Trophoblast cell (in vitro differentiated cells and primary cell): Measurements from ENCODE around the gene ZBTB49.
"Not testable (repeated sequence)": the region's sequence is repeated elsewhere in the genome, so short reads cannot be mapped to it uniquely, and the experiment has no call there.

ENCODE experiments used
- DNase-seq, 2 donors: peaks; one replicate each; pipeline ENCODE4 v3.0.0-alpha.2; 2016
- H2AFZ ChIP-seq: 2 replicates; pipeline ENCODE4 v1.6.1; 2013; ENCODE audit warnings: low read length, moderate library complexity, mild to moderate bottlenecking; ENCODE audit not compliant: insufficient read depth, poor library complexity
- H2AK5ac ChIP-seq: 2 replicates; pipeline ENCODE4 v1.6.1; 2013; ENCODE audit warnings: mild to moderate bottlenecking, low read length
- H2BK120ac ChIP-seq: 2 replicates; pipeline ENCODE4 v1.6.1; 2013; ENCODE audit warnings: low read length, mild to moderate bottlenecking, moderate library complexity; ENCODE audit not compliant: insufficient read depth, poor library complexity
- H2BK12ac ChIP-seq: 2 replicates; pipeline ENCODE4 v1.6.1; 2013; ENCODE audit warnings: mild to moderate bottlenecking, low read length, moderate library complexity
- H2BK5ac ChIP-seq: 2 replicates; pipeline ENCODE4 v1.6.1; 2013; ENCODE audit warnings: low read length, low read depth, moderate library complexity, mild to moderate bottlenecking; ENCODE audit not compliant: poor library complexity
- H3K14ac ChIP-seq: 2 replicates; pipeline ENCODE4 v1.6.1; 2013; ENCODE audit warnings: mild to moderate bottlenecking, low read length
- H3K18ac ChIP-seq: 2 replicates; pipeline ENCODE4 v1.6.1; 2013; ENCODE audit warnings: mild to moderate bottlenecking, low read length
- H3K23ac ChIP-seq: 2 replicates; pipeline ENCODE4 v1.6.1; 2013; ENCODE audit warnings: low read length
- H3K27ac ChIP-seq: 2 replicates; pipeline ENCODE4 v1.5.1; 2013; ENCODE audit warnings: low read depth, mild to moderate bottlenecking, inconsistent platforms, low read length, moderate library complexity
- H3K27me3 ChIP-seq: 2 replicates; pipeline ENCODE4 v1.6.1; 2013; ENCODE audit warnings: inconsistent platforms, mild to moderate bottlenecking, low read length, moderate library complexity; ENCODE audit not compliant: insufficient read depth
- H3K36me3 ChIP-seq, 2 experiments: 1 replicate in 1 of 2; 2 replicates in 1 of 2; pipeline ENCODE4 v1.6.1; 2013; ENCODE audit warnings: low read length in 2 of 2, mild to moderate bottlenecking in 2 of 2, moderate library complexity in 1 of 2; ENCODE audit not compliant: insufficient read depth in 2 of 2, control insufficient read depth in 1 of 2
- H3K4ac ChIP-seq: 2 replicates; pipeline ENCODE4 v1.6.1; 2013; ENCODE audit warnings: low read depth, mild to moderate bottlenecking, low read length, moderate library complexity
- H3K4me1 ChIP-seq, 2 experiments: 1 replicate in 1 of 2; 2 replicates in 1 of 2; pipeline ENCODE4 v1.6.1; 2013; ENCODE audit warnings: low read length in 2 of 2, mild to moderate bottlenecking in 2 of 2, moderate library complexity in 1 of 2; ENCODE audit not compliant: insufficient read depth in 2 of 2, control insufficient read depth in 1 of 2
- H3K4me2 ChIP-seq: 2 replicates; pipeline ENCODE4 v1.6.1; 2013; ENCODE audit warnings: inconsistent platforms, mild to moderate bottlenecking, low read length, moderate library complexity
- H3K4me3 ChIP-seq: 2 replicates; pipeline ENCODE4 v1.5.1; 2013; ENCODE audit warnings: mild to moderate bottlenecking, low read depth, low read length, inconsistent platforms
- H3K79me1 ChIP-seq: one replicate; pipeline ENCODE4 v1.6.1; 2013; ENCODE audit warnings: low read length
- H3K79me2 ChIP-seq: 2 replicates; pipeline ENCODE4 v1.6.1; 2013; ENCODE audit warnings: low read length, mild to moderate bottlenecking; ENCODE audit not compliant: control insufficient read depth, insufficient read depth, poor library complexity
- H3K9ac ChIP-seq: 2 replicates; pipeline ENCODE4 v1.6.1; 2013; ENCODE audit warnings: mild to moderate bottlenecking, low read length
- H3K9me3 ChIP-seq: 2 replicates; pipeline ENCODE4 v1.6.1; 2013; ENCODE audit warnings: low read depth, mild to moderate bottlenecking, control low read depth, inconsistent platforms, low read length; ENCODE audit not compliant: insufficient read depth
- H4K12ac ChIP-seq: 2 replicates; pipeline ENCODE4 v1.6.1; 2013; ENCODE audit warnings: low read depth, mild to moderate bottlenecking, low read length, moderate library complexity
- H4K8ac ChIP-seq: 2 replicates; pipeline ENCODE4 v1.6.1; 2013; ENCODE audit warnings: low read depth, mild to moderate bottlenecking, low read length, moderate library complexity
- H4K91ac ChIP-seq: one replicate; pipeline ENCODE4 v1.6.1; 2013; ENCODE audit warnings: low read depth, mild to moderate bottlenecking, low read length, moderate library complexity
- whole genome bisulfite sequencing: extraction: QIAGEN DNeasy Blood & Tissue Kit; methylation state at CpG from one replicate; pipeline ENCODE4 v1.1.7; 2013; ENCODE audit warnings: missing lambda C conversion rate; ENCODE audit not compliant: insufficient read length, insufficient coverage; ENCODE audit errors: extremely low coverage; 5-methylcytosine and 5-hydroxymethylcytosine counted together

ZBTB49 gene

DNA sequence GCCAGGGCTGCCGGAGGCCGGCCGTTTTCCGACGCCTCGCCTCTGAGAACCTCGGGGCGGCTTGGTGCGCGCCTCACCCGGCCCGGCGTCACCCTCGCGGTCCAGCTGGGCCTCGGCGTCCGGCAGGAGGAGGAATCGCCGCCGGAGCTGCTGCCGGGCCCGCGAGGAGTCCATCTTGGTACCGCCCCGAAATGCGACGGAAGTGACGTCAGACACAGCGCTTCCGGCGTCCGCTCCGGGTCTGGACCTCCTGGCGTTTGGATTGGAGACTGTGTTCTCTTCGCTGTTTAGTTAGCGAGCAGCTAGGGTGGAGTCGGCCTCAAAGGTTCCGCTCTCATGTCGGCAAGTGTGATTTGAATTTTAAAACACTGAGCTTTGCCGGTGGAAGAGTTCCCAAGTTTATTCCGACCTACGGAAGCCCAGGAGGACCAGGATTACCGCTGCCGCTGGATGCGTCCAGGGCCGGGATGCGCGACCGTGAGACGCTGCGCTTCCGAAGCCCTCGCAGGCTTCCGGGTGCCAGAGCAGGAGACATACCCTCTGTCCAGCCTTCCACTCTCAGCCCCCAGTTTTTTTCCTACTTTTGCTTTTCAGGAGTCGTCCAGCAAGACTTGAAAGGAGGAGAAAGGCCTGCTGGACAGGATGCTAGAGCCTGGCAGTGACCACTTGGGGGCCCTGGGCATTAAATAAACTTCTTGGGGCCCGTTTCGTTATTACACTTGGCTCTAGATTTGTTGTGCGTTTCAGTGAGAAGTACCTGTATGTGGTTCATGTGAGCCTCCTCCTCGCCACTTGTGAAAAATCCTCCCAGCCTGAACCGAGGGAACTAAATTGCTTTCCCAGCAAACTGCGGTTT, 41.8 kb upstream of the ZBTB49 start, which contains the start of gene TMEM128:
Gene TMEM128, minus strand, starts transcription at position 195 of the 856 bp plus-strand sequence. Its CDS starts 21 bp downstream, at position 174.
- H3K23ac ChIP-seq = no peak within 1 kb of the TSS
- peaks cover 11 to 16% of the 10 kb centered on the region in 2 experiments for H3K36me3 ChIP-seq
- no peaks in the 10 kb centered on the region for H3K27me3 ChIP-seq
- peak within 1 kb of the TSS; percentile 96 for H3K9ac ChIP-seq
- peak within 1 kb of the TSS; percentile 67 for H2BK5ac ChIP-seq
- H4K91ac ChIP-seq = peak within 1 kb of the TSS; percentile 93
- H4K12ac ChIP-seq = peak within 1 kb of the TSS; percentile 96
- peaks cover 8% of the 10 kb centered on the region for H3K79me1 ChIP-seq
- peak within 1 kb of the TSS; percentile 96 for H3K14ac ChIP-seq
- H3K18ac ChIP-seq = peak within 1 kb of the TSS; percentile 88
- peak within 1 kb of the TSS; percentile 100 for H2AFZ ChIP-seq
- peak within 1 kb of the TSS; percentile 99 for H4K8ac ChIP-seq
- no peak within 1 kb of the TSS for H2BK12ac ChIP-seq
- no CpG with 5 or more reads among the region's 62 CpGs for WGBS
- H3K4ac ChIP-seq = peak within 1 kb of the TSS; percentile 80
- H3K9me3 ChIP-seq = no peaks in the 10 kb centered on the region
- peak within 1 kb of the TSS; percentile 82 for H2BK120ac ChIP-seq
- H3K79me2 ChIP-seq = peaks cover 4% of the 10 kb centered on the region
- peak within 1 kb of the TSS; percentile 75 for H3K4me2 ChIP-seq
- peak within 1 kb of the TSS; percentile 91 for H3K4me3 ChIP-seq
- H3K27ac ChIP-seq = peak within 1 kb of the TSS; percentile 79
- H2AK5ac ChIP-seq = no peak within 1 kb of the TSS
- DNase-seq = peak; percentile 91 to 97
- peaks cover 3 to 8% of the 10 kb centered on the region in 2 experiments for H3K4me1 ChIP-seq

DNA sequence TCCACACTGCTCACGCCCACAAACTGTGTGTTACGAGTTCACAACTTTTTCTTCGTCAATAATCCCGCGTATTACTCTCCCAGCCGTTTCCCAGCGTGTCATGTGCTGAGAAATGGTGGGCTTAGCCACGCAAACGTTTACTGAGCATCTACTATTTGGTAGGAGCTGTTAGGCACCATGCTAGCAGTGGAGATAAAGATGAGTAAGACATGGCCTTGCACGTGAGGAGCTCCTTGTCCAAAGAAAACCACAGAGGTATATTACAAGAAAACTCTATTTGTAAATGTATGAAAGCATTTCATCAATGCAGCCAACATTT, 41.2 kb upstream of the ZBTB49 start:
- H2AK5ac ChIP-seq = no peak overlapping the region
- no CpG with 5 or more reads among the region's 10 CpGs for WGBS
- peaks cover 8 to 15% of the 10 kb centered on the region in 2 experiments for H3K36me3 ChIP-seq

DNA sequence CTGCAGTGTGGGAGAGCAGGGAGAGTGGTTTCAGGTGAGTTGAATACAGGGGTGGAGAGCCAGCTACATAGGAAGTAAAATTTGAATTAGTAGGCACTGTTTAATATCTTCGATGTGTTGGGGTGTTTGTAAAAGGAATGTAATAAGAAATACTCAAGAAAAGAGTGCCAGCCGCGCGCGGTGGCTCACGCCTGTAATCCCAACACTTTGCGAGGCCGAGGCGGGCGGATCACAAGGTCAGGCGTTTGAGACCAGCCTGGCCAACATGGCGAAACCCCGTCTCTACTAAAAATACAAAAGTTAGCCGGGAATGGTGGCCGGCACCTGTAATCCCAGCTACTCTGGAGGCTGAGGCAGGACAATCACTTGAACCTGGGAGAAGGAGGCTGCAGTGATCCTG, 40.7 kb upstream of the ZBTB49 start:
- peak overlapping the region; percentile 20 for H4K8ac ChIP-seq
- not testable (repeated sequence) for H4K12ac ChIP-seq, H4K91ac ChIP-seq, H3K4me3 ChIP-seq, H3K4me1 ChIP-seq, H3K9me3 ChIP-seq, H3K14ac ChIP-seq, H3K79me2 ChIP-seq, H2BK5ac ChIP-seq, H3K79me1 ChIP-seq, H3K4ac ChIP-seq, H3K4me2 ChIP-seq, H2BK12ac ChIP-seq, H2BK120ac ChIP-seq, DNase-seq, H3K27me3 ChIP-seq, H3K18ac ChIP-seq, H3K23ac ChIP-seq, H2AFZ ChIP-seq, H3K9ac ChIP-seq, H3K27ac ChIP-seq, H2AK5ac ChIP-seq
- WGBS = 100% methylated on average over 1 of the region's 15 CpGs
- H3K36me3 ChIP-seq = peaks cover 3 to 10% of the 10 kb centered on the region in 2 experiments

More for the DNA sequence above, 41.2 kb upstream of the ZBTB49 start:
- Histone ChIP-seq H2BK5ac (no peak overlapping the region), H2BK120ac (no peak overlapping the region), H3K4ac (peak overlapping the region; percentile 0), H3K18ac (no peak overlapping the region), H3K79me2 (peaks cover 4% of the 10 kb centered on the region), H3K23ac (no peak overlapping the region), H3K9me3 (no peaks in the 10 kb centered on the region), H4K91ac (peak overlapping the region; percentile 53), H3K79me1 (peaks cover 8% of the 10 kb centered on the region), H3K14ac (peak overlapping the region; percentile 21), H4K8ac (peak overlapping the region; percentile 99), H3K4me2 (peak overlapping the region; percentile 75), H3K9ac (no peak overlapping the region), H3K4me3 (peak overlapping the region; percentile 91), H3K27me3 (no peaks in the 10 kb centered on the region), H2BK12ac (no peak overlapping the region), H2AFZ (peak overlapping the region; percentile 12), H3K27ac (peak overlapping the region; percentile 79), H4K12ac (peak overlapping the region; percentile 25), H3K4me1 (peaks cover 3 to 8% of the 10 kb centered on the region in 2 experiments)
- DNase-seq = no peak

DNA sequence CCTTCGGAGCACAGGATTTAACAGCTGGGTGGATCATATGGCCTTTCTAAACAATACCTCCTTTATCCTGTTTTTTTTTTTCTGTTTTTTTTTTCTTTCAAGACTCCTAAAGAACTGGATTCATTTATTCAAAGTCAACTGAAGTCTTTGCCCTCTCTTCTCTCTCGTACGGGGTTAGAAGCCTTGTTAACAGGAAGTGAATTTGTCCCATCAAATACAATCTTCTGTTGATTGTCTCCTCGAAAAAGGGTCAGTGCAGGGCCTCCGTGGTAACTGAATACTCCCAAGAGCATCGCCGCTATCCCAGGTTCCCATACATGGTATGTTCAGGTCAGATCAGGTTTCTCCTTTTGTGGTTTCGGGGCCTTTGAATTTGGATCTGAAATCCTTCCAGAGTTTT, 40.2 kb upstream of the ZBTB49 start:
- Histone ChIP-seq H4K91ac (no peak overlapping the region), H3K18ac (no peak overlapping the region), H3K23ac (no peak overlapping the region), H3K4me3 (no peak overlapping the region), H2AK5ac (no peak overlapping the region), H3K27me3 (no peaks in the 10 kb centered on the region), H3K14ac (no peak overlapping the region), H3K27ac (no peak overlapping the region), H2BK12ac (no peak overlapping the region), H3K79me2 (peaks cover 4% of the 10 kb centered on the region), H2AFZ (no peak overlapping the region), H3K4me2 (no peak overlapping the region), H4K8ac (no peak overlapping the region), H2BK120ac (no peak overlapping the region), H3K9ac (no peak overlapping the region), H3K79me1 (peaks cover 8% of the 10 kb centered on the region), H4K12ac (no peak overlapping the region), H2BK5ac (no peak overlapping the region), H3K4ac (no peak overlapping the region), H3K9me3 (no peaks in the 10 kb centered on the region), H3K36me3 (peaks cover 0 to 5% of the 10 kb centered on the region in 2 experiments), H3K4me1 (peaks cover 3 to 8% of the 10 kb centered on the region in 2 experiments)
- WGBS = no CpG with 5 or more reads among the region's 8 CpGs
- DNase-seq = no peak
